GM12873 (cell line): ENCODE data around the gene ZNF774.

Experiments
- TF ChIP-seq, protein P1 (sequence below): IDR thresholded peaks from 2 replicates; pipeline ENCODE4 v1.5.1; 2012; ENCODE audit warnings: low read depth, mild to moderate bottlenecking, moderate library complexity, low read length, control low read depth; ENCODE audit not compliant: insufficient read depth; ENCODE audit errors: missing control alignments

The ZNF774 gene

GRCh38 chr15:90336705-90337141, 15.4 kb upstream of the ZNF774 start:
- TF ChIP-seq, protein P1, sequence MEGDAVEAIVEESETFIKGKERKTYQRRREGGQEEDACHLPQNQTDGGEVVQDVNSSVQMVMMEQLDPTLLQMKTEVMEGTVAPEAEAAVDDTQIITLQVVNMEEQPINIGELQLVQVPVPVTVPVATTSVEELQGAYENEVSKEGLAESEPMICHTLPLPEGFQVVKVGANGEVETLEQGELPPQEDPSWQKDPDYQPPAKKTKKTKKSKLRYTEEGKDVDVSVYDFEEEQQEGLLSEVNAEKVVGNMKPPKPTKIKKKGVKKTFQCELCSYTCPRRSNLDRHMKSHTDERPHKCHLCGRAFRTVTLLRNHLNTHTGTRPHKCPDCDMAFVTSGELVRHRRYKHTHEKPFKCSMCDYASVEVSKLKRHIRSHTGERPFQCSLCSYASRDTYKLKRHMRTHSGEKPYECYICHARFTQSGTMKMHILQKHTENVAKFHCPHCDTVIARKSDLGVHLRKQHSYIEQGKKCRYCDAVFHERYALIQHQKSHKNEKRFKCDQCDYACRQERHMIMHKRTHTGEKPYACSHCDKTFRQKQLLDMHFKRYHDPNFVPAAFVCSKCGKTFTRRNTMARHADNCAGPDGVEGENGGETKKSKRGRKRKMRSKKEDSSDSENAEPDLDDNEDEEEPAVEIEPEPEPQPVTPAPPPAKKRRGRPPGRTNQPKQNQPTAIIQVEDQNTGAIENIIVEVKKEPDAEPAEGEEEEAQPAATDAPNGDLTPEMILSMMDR = no peak

DNA sequence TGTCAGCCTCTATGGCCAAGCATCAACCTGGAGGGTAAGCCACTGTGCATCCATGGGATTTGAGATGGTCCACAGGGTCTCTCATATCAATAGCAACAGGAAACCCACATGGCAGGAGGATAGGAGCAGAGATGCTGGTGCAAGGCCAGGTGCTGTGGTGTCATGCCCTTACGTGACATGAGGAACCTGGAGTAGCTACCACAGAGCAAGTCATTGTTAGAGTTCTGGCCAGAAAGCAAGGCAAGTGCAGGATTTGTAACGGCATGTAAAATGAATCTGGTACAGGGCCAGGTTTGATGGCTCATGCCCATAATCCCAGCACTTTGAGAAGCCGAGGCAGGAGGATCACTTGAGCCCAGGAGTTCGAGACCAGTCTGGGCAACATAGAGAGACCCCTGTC, 14.8 kb upstream of the ZNF774 start:
- TF ChIP-seq, protein P1 = no peak

DNA sequence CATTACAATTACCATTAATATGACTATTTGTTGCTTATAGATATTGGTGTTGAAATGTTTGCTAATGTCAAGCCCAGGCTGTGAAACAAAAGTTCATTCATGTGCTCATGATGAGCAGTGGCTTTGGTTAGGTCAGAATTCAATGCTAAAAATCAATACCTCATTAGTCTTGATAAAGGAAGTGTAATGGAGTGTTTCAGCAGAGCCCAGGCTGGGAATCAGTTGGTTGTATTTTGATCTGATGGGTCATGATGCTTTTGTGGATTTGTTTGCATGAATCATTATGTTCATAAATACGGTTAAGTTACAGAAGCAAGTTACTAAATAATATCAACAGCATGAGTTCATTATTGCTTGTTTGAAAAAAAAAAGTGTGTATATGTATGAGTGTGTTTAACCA, 13.6 kb upstream of the ZNF774 start:
- TF ChIP-seq, protein P1 = no peak

- TF ChIP-seq, protein P1 = no peak
Observed at GRCh38 chr15:90340345-90340744, 11.7 kb upstream of the ZNF774 start.

GRCh38 chr15:90343302-90343790, 8.7 kb upstream of the ZNF774 start:
- TF ChIP-seq, protein P1 = no peak

GRCh38 chr15:90344662-90345061, 7.4 kb upstream of the ZNF774 start:
- TF ChIP-seq, protein P1 = no peak

GRCh38 chr15:90345857-90346256, 6.2 kb upstream of the ZNF774 start:
- TF ChIP-seq, protein P1 = no peak
